ENCODE results near the gene NES.

GRCh38 chr1:156705321-156705917, 28.2 kb upstream of the NES start, which contains the start of gene CRABP2:
- no peak for TF ChIP-seq GATA2 (IDR thresholded peaks at IDR 0.05; ENCODE audit: low read depth, low read length)
- TF ChIP-seq GATA3 (IDR thresholded peaks at IDR 0.05; ENCODE audit: low read depth, low read length) = no peak

All from SH-SY5Y (cell line).